SK-N-MC (cell line): ENCODE results near the gene F10.

Experiments used
- EZH2 ChIP-seq: fragments of 200-600 bp; sonication (generic); IDR thresholded peaks from one replicate; pipeline ENCODE4 v1.6.1; 2017; ENCODE audit warnings: antibody characterized with exemption
- POLR2AphosphoS5 ChIP-seq: IDR thresholded peaks from 2 replicates; pipeline ENCODE4 v1.6.1; 2012; ENCODE audit warnings: mild to moderate bottlenecking, low read depth, low read length, borderline replicate concordance

- TF ChIP-seq POLR2AphosphoS5 (no peak), EZH2 (no peak)
Observed at GRCh38 chr13:113178070-113178895, 55.7 kb downstream of the F10 start.
